ENCODE measurements around the gene FCGBP.

Gene FCGBP

DNA sequence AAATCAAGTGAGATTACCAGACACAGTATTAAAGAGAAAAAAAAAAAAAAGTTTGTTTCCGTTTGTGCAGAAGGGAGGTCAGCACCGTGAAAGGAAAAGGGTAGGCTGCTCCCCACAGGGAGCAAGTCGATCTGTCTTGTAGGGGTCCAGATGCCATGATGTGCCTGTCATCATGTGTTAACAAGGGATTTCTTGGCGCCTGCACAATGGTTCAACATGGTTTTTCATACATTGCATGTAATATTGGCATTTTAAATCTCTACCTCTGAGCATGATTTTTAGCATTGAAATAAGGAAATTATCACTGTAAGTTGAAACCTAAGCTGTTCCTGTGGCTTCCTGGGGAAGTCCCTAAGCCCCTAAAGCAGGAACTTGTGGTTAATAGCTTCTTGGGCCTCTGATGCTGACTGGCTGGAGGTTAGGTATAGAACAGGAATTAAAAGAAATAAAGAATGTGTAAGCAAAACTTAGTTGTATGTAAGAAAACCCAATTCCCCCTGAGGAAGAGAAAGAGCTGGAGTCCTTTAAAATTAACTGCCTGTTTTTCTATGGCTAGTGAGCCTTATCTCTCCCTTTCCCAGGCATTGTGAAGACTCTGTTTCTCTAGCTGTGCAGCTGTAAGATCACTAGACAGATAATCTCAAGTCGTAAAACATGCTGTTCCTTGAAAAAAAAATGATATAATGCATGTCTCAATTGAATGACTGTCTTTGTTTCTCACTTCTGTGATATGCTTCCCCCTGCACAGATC lies 7.4 kb upstream of the FCGBP start:
- TF ChIP-seq, protein P1, sequence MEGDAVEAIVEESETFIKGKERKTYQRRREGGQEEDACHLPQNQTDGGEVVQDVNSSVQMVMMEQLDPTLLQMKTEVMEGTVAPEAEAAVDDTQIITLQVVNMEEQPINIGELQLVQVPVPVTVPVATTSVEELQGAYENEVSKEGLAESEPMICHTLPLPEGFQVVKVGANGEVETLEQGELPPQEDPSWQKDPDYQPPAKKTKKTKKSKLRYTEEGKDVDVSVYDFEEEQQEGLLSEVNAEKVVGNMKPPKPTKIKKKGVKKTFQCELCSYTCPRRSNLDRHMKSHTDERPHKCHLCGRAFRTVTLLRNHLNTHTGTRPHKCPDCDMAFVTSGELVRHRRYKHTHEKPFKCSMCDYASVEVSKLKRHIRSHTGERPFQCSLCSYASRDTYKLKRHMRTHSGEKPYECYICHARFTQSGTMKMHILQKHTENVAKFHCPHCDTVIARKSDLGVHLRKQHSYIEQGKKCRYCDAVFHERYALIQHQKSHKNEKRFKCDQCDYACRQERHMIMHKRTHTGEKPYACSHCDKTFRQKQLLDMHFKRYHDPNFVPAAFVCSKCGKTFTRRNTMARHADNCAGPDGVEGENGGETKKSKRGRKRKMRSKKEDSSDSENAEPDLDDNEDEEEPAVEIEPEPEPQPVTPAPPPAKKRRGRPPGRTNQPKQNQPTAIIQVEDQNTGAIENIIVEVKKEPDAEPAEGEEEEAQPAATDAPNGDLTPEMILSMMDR (IDR thresholded peaks at IDR 0.05; ENCODE audit: low read depth, low read length): no peak
- DNase-seq (ENCODE audit: extremely low read depth, low read depth): no peak

DNA sequence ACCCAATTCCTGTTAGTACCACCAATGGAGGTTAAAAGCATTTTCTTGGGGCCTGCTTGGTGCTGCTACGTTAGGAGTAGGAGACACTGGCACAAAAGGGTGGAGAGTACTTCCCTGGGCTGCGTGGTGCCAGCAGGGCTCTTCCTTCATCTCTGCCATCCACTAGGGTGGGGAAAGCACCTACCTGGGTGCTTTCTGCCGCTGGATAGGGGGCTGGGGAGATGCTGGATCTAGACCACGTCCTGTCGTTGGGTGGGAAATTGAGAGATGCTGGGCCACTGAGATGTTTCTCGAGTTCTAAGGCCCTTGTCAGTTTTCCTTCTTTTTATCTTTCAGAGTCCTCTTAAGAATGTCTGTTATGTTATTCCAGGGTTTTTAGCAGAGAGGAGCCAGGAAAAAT lies 6.7 kb upstream of the FCGBP start:
- TF ChIP-seq, protein P1 (IDR thresholded peaks at IDR 0.05; ENCODE audit: low read depth, low read length): no peak
- no peak for DNase-seq (ENCODE audit: extremely low read depth, low read depth)

DNA sequence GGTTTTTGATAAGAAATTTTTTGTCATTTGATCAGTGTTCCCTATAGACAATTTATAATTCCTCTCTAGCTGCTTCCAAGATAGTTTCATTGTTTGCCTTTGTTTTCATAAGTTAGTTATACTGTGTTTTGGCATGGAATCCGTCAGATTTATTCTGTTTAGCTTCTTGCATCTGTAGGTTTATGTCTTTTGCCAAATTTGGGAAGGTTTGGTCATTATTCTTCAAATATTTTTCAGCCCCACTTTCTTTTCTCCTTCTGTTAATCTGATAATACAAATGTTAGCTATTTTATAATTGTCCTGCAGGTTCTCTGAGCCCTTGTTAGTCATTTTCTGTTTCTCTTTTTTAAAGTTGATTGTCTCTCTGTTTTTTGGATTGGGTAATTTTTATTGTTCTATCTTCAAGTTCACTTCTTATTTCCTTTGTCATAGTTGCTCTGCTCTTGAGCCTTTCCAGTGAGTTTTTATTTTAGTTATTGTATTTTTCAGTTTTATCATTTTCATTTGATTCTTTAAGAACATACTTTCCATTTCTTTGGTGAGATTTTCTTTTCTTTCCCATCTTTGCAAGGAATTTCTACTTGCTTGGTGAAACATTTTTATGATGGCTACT lies 5.9 kb upstream of the FCGBP start:
- TF ChIP-seq, protein P1 (IDR thresholded peaks at IDR 0.05; ENCODE audit: low read depth, low read length): no peak
- DNase-seq (ENCODE audit: extremely low read depth, low read depth): no peak

DNA sequence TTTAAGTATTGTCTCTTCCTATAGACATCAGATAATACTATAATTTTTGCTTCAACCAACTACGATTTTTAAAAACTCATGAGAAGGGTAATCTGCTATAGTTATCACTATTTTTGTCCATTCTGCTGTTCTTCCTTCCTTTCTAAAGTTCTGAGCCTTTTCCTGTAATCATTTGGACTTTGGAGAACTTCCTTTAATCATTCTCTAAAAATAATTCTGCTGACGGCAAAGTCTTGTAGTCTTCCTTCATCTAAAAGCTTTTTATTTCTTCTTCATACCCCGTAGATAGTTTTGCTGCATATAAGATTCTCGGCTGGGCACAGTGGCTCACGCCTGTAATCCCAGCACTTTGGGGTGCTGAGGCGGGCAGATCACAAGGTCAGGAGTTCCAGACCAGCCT lies 5.1 kb upstream of the FCGBP start:
- DNase-seq (ENCODE audit: extremely low read depth, low read depth): no peak

DNA sequence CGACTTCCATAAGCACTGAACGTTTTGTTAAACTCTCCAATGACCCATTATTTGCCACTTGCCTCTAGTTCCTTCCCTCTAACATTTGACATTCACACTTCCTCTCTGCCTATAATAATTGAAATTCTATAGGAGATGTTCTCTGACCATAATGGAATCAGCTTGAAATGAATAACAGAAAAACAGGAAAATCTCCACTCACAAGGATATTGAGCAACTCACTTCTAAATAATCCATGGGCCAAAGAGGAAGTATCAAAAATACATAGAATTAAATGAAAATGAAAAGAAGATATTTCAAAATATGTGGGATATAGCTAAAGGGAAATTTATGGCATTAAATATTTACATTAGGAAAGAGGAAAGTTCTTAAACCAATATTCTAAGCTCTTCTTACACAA lies 3.4 kb upstream of the FCGBP start:
- DNase-seq (ENCODE audit: extremely low read depth, low read depth): no peak
- TF ChIP-seq, protein P1 (IDR thresholded peaks at IDR 0.05; ENCODE audit: low read depth, low read length): no peak

More for the DNA sequence above, 5.1 kb upstream of the FCGBP start:
- TF ChIP-seq, protein P1 (IDR thresholded peaks at IDR 0.05; ENCODE audit: low read depth, low read length): no peak

DNA sequence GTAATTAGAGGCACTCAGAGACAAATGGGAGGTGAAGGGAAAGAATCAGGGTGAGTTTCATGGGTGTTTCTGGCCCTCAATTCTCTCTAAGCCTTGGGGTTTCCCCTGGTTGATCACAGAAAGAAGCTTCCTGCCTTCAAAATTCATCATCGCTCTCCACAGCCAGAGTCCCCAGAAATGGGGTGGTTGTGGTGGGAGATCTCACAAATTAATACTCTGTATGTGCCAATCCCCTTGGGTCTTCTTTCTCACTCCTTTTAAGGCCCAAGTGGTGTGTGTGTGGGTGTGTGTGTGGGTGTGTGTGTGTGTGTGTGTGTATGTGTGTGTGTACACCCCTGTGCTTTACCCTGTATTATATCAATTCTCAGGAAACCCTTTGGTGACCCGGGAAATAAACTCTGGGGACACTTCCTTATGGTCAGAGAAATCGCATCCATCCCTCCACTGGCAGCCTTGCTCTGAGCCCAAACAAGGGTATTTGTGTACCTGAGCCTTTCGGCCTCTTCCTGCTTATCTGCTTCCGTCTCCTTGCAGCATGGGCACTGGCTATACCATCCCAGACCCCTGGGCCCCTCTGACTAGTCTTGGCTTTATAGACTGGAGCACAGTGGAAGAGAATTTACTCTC lies 2.8 kb upstream of the FCGBP start:
- DNase-seq (ENCODE audit: extremely low read depth, low read depth): no peak

More for the DNA sequence above, 2.8 kb upstream of the FCGBP start:
- TF ChIP-seq, protein P1 (IDR thresholded peaks at IDR 0.05; ENCODE audit: low read depth, low read length): no peak
